ENCODE measurements around the gene RIMBP2.

Gene RIMBP2

GRCh38 chr12:130375296-130376287, 340.5 kb downstream of the RIMBP2 start:
- Mint-ChIP-seq H3K36me3 (no peaks in the 10 kb centered on the region), H3K27me3 (peaks cover 7% of the 10 kb centered on the region), H3K4me1 (no peaks in the 10 kb centered on the region), H3K9me3 (peaks cover 2% of the 10 kb centered on the region), H3K4me3 (no peak overlapping the region), H3K27ac (no peak overlapping the region)
- DNase-seq (ENCODE audit: low spot score in 2 of 2) (no peak), ATAC-seq (ENCODE audit: low read depth) (no peak)

GRCh38 chr12:130374083-130374482, 342.0 kb downstream of the RIMBP2 start:
- Mint-ChIP-seq H3K4me1 (no peaks in the 10 kb centered on the region), H3K4me3 (no peak overlapping the region), H3K9me3 (peaks cover under 1% of the 10 kb centered on the region), H3K27ac (no peak overlapping the region), H3K36me3 (no peaks in the 10 kb centered on the region), H3K27me3 (peaks cover 5% of the 10 kb centered on the region)
- DNase-seq (ENCODE audit: low spot score in 2 of 2), result no peak
- ATAC-seq (ENCODE audit: low read depth), result no peak

GRCh38 chr12:130372936-130373335, 343.2 kb downstream of the RIMBP2 start:
- Mint-ChIP-seq H3K36me3 (no peaks in the 10 kb centered on the region), H3K4me1 (no peaks in the 10 kb centered on the region), H3K9me3 (peaks cover 3% of the 10 kb centered on the region), H3K27ac (no peak overlapping the region), H3K4me3 (no peak overlapping the region), H3K27me3 (peaks cover 5% of the 10 kb centered on the region)
- ATAC-seq (ENCODE audit: low read depth), result no peak
- DNase-seq (ENCODE audit: low spot score in 2 of 2), result no peak

- no peaks in the 10 kb centered on the region for H3K36me3 Mint-ChIP-seq
- H3K9me3 Mint-ChIP-seq, result peaks cover 3% of the 10 kb centered on the region
- peaks cover 2% of the 10 kb centered on the region for H3K27me3 Mint-ChIP-seq
- DNase-seq (ENCODE audit: low spot score in 2 of 2) (no peak), ATAC-seq (ENCODE audit: low read depth) (no peak)
- H3K4me1 Mint-ChIP-seq, result no peaks in the 10 kb centered on the region
- no peak overlapping the region for H3K4me3 Mint-ChIP-seq
- H3K27ac Mint-ChIP-seq, result no peak overlapping the region
Measured at GRCh38 chr12:130371296-130371695, 344.8 kb downstream of the RIMBP2 start.

- no peak for DNase-seq (ENCODE audit: low spot score in 2 of 2)
- Mint-ChIP-seq H3K27ac (no peak overlapping the region), H3K27me3 (peaks cover 2% of the 10 kb centered on the region), H3K9me3 (peaks cover 7% of the 10 kb centered on the region), H3K36me3 (no peaks in the 10 kb centered on the region), H3K4me3 (no peak overlapping the region), H3K4me1 (no peaks in the 10 kb centered on the region)
- ATAC-seq (ENCODE audit: low read depth), result no peak
Measured at GRCh38 chr12:130369816-130370215, 346.3 kb downstream of the RIMBP2 start.

GRCh38 chr12:130367523-130367922, 348.6 kb downstream of the RIMBP2 start:
- Mint-ChIP-seq H3K4me3 (no peak overlapping the region), H3K27me3 (peaks cover 2% of the 10 kb centered on the region), H3K27ac (no peak overlapping the region), H3K36me3 (no peaks in the 10 kb centered on the region), H3K4me1 (no peaks in the 10 kb centered on the region), H3K9me3 (peaks cover 7% of the 10 kb centered on the region)
- ATAC-seq (ENCODE audit: low read depth) (no peak), DNase-seq (ENCODE audit: low spot score in 2 of 2) (no peak)

- no peak overlapping the region for H3K4me3 Mint-ChIP-seq
- H3K27ac Mint-ChIP-seq, result no peak overlapping the region
- peaks cover 7% of the 10 kb centered on the region for H3K9me3 Mint-ChIP-seq
- no peak for ATAC-seq (ENCODE audit: low read depth)
- peaks cover 2% of the 10 kb centered on the region for H3K27me3 Mint-ChIP-seq
- no peaks in the 10 kb centered on the region for H3K4me1 Mint-ChIP-seq
- no peak for DNase-seq (ENCODE audit: low spot score in 2 of 2)
- H3K36me3 Mint-ChIP-seq, result no peaks in the 10 kb centered on the region
Measured at GRCh38 chr12:130367003-130367402, 349.1 kb downstream of the RIMBP2 start.

- no peak overlapping the region for H3K27ac Mint-ChIP-seq
- no peaks in the 10 kb centered on the region for H3K4me1 Mint-ChIP-seq
- no peak overlapping the region for H3K4me3 Mint-ChIP-seq
- no peak for DNase-seq (ENCODE audit: low spot score in 2 of 2)
- no peak for ATAC-seq (ENCODE audit: low read depth)
- H3K27me3 Mint-ChIP-seq, result peaks cover 2% of the 10 kb centered on the region
- no peaks in the 10 kb centered on the region for H3K36me3 Mint-ChIP-seq
- H3K9me3 Mint-ChIP-seq, result peaks cover 7% of the 10 kb centered on the region
Measured at GRCh38 chr12:130366159-130366558, 349.9 kb downstream of the RIMBP2 start.

- no peaks in the 10 kb centered on the region for H3K36me3 Mint-ChIP-seq
- no peak overlapping the region for H3K27ac Mint-ChIP-seq
- DNase-seq (ENCODE audit: low spot score in 2 of 2) (no peak), ATAC-seq (ENCODE audit: low read depth) (no peak)
- peaks cover 7% of the 10 kb centered on the region for H3K9me3 Mint-ChIP-seq
- peaks cover 2% of the 10 kb centered on the region for H3K27me3 Mint-ChIP-seq
- no peaks in the 10 kb centered on the region for H3K4me1 Mint-ChIP-seq
- H3K4me3 Mint-ChIP-seq, result no peak overlapping the region
Measured at GRCh38 chr12:130364578-130364977, 351.5 kb downstream of the RIMBP2 start.

GRCh38 chr12:130362060-130362459, 354.0 kb downstream of the RIMBP2 start:
- H3K9me3 Mint-ChIP-seq, result peaks cover 4% of the 10 kb centered on the region
- H3K4me3 Mint-ChIP-seq, result no peak overlapping the region
- no peak overlapping the region for H3K27ac Mint-ChIP-seq
- no peak for ATAC-seq (ENCODE audit: low read depth)
- no peaks in the 10 kb centered on the region for H3K36me3 Mint-ChIP-seq
- peaks cover 2% of the 10 kb centered on the region for H3K27me3 Mint-ChIP-seq
- no peaks in the 10 kb centered on the region for H3K4me1 Mint-ChIP-seq
- no peak for DNase-seq (ENCODE audit: low spot score in 2 of 2)

GRCh38 chr12:130357729-130358330, 358.3 kb downstream of the RIMBP2 start:
- no peaks in the 10 kb centered on the region for H3K27me3 Mint-ChIP-seq
- H3K27ac Mint-ChIP-seq, result no peak overlapping the region
- H3K4me3 Mint-ChIP-seq, result no peak overlapping the region
- no peak for ATAC-seq (ENCODE audit: low read depth)
- DNase-seq (ENCODE audit: low spot score in 2 of 2), result no peak
- no peaks in the 10 kb centered on the region for H3K4me1 Mint-ChIP-seq
- no peaks in the 10 kb centered on the region for H3K36me3 Mint-ChIP-seq
- H3K9me3 Mint-ChIP-seq, result no peaks in the 10 kb centered on the region

GRCh38 chr12:130357241-130357640, 358.9 kb downstream of the RIMBP2 start:
- H3K27ac Mint-ChIP-seq, result no peak overlapping the region
- ATAC-seq (ENCODE audit: low read depth), result no peak
- no peaks in the 10 kb centered on the region for H3K36me3 Mint-ChIP-seq
- H3K4me1 Mint-ChIP-seq, result no peaks in the 10 kb centered on the region
- H3K27me3 Mint-ChIP-seq, result no peaks in the 10 kb centered on the region
- no peak overlapping the region for H3K4me3 Mint-ChIP-seq
- H3K9me3 Mint-ChIP-seq, result no peaks in the 10 kb centered on the region
- no peak for DNase-seq (ENCODE audit: low spot score in 2 of 2)

GRCh38 chr12:130356222-130356621, 359.9 kb downstream of the RIMBP2 start:
- Mint-ChIP-seq H3K27me3 (peaks cover 2% of the 10 kb centered on the region), H3K4me3 (no peak overlapping the region), H3K27ac (no peak overlapping the region), H3K4me1 (no peaks in the 10 kb centered on the region), H3K36me3 (no peaks in the 10 kb centered on the region), H3K9me3 (no peaks in the 10 kb centered on the region)
- ATAC-seq (ENCODE audit: low read depth) (no peak), DNase-seq (ENCODE audit: low spot score in 2 of 2) (no peak)

GRCh38 chr12:130354407-130354806, 361.7 kb downstream of the RIMBP2 start:
- H3K9me3 Mint-ChIP-seq, result no peaks in the 10 kb centered on the region
- peaks cover 2% of the 10 kb centered on the region for H3K27me3 Mint-ChIP-seq
- H3K4me3 Mint-ChIP-seq, result no peak overlapping the region
- H3K36me3 Mint-ChIP-seq, result no peaks in the 10 kb centered on the region
- H3K27ac Mint-ChIP-seq, result no peak overlapping the region
- H3K4me1 Mint-ChIP-seq, result no peaks in the 10 kb centered on the region
- DNase-seq (ENCODE audit: low spot score in 2 of 2), result no peak
- ATAC-seq (ENCODE audit: low read depth), result no peak
